Ishikawa (cell line): Measurements from ENCODE around the gene GRM1.

ENCODE experiments used
- CEBPB ChIP-seq: IDR thresholded peaks from 2 replicates; pipeline ENCODE4 v1.6.1; 2012
- CREB1 ChIP-seq: IDR thresholded peaks from 2 replicates; pipeline ENCODE4 v1.6.1; 2012; ENCODE audit warnings: low read depth
- EGR1 ChIP-seq: IDR thresholded peaks from 2 replicates; pipeline ENCODE4 v1.6.1; 2012
- EP300 ChIP-seq: IDR thresholded peaks from 2 replicates; pipeline ENCODE4 v1.6.1; 2012; ENCODE audit warnings: borderline replicate concordance
- FOXM1 ChIP-seq: IDR thresholded peaks from 2 replicates; pipeline ENCODE4 v1.6.1; 2012; ENCODE audit warnings: low read depth, borderline replicate concordance
- MAX ChIP-seq: IDR thresholded peaks from 2 replicates; pipeline ENCODE4 v1.6.1; 2012
- NFIC ChIP-seq: IDR thresholded peaks from 2 replicates; pipeline ENCODE4 v1.6.1; 2012
- RAD21 ChIP-seq: IDR thresholded peaks from 2 replicates; pipeline ENCODE4 v1.6.1; 2012; ENCODE audit warnings: low read depth
- REST ChIP-seq: IDR thresholded peaks from 2 replicates; pipeline ENCODE4 v1.6.1; 2012; ENCODE audit warnings: low read depth, mild to moderate bottlenecking
- TAF1 ChIP-seq: IDR thresholded peaks from 2 replicates; pipeline ENCODE4 v1.6.1; 2012; ENCODE audit warnings: low read depth, mild to moderate bottlenecking
- TCF12 ChIP-seq: IDR thresholded peaks from 2 replicates; pipeline ENCODE4 v1.6.1; 2012; ENCODE audit warnings: low read depth
- TEAD4 ChIP-seq: IDR thresholded peaks from 2 replicates; pipeline ENCODE4 v1.6.1; 2012
- USF1 ChIP-seq: IDR thresholded peaks from 2 replicates; pipeline ENCODE4 v1.6.1; 2012
- YY1 ChIP-seq: IDR thresholded peaks from 2 replicates; pipeline ENCODE4 v1.6.1; 2012; ENCODE audit warnings: low read depth
- ZBTB7A ChIP-seq: IDR thresholded peaks from 2 replicates; pipeline ENCODE4 v1.6.1; 2012; ENCODE audit warnings: low read depth

The GRM1 gene

GRCh38 chr6:146028851-146029572, at the start of gene GRM1:
GRM1 (plus strand) TSS chr6:146029062; CDS start chr6:146029518, 456 bp downstream.
- TF ChIP-seq FOXM1 (no peak), RAD21 (no peak), EP300 (no peak), TAF1 (no peak)

GRCh38 chr6:146009338-146009737, 19.5 kb upstream of the GRM1 start:
- no peak for TF ChIP-seq RAD21
- TF ChIP-seq CEBPB: no peak
- no peak for TF ChIP-seq TEAD4
- no peak for TF ChIP-seq REST
- no peak for TF ChIP-seq ZBTB7A
- TF ChIP-seq CREB1: no peak
- TF ChIP-seq FOXM1: no peak
- TF ChIP-seq MAX: no peak
- TF ChIP-seq TAF1: no peak
- TF ChIP-seq USF1: no peak
- no peak for TF ChIP-seq EP300
- no peak for TF ChIP-seq NFIC
- no peak for TF ChIP-seq EGR1

- TF ChIP-seq YY1 (no peak), EP300 (no peak), TAF1 (no peak), NFIC (no peak), FOXM1 (no peak), RAD21 (no peak), USF1 (no peak), TCF12 (no peak), EGR1 (no peak), CEBPB (no peak), REST (no peak), CREB1 (no peak), TEAD4 (no peak), MAX (no peak), ZBTB7A (no peak)
These were observed 14.6 kb upstream of the GRM1 start for GRCh38 chr6:146014233-146014632.

- TF ChIP-seq TAF1 (no peak), FOXM1 (no peak), ZBTB7A (no peak), CREB1 (no peak), YY1 (no peak), NFIC (no peak)
These were observed 11.2 kb upstream of the GRM1 start for GRCh38 chr6:146017672-146018071.

GRCh38 chr6:146026873-146027272, 2.0 kb upstream of the GRM1 start:
- TF ChIP-seq CEBPB (no peak), ZBTB7A (no peak), TAF1 (no peak), REST (no peak), YY1 (no peak), NFIC (no peak)
